ENCODE measurements around the gene KCNH2.

GRCh38 chr7:151007469-151007898 lies 29.4 kb upstream of the KCNH2 start:
- no peak for TF ChIP-seq CTCF (conservative IDR thresholded peaks at IDR 0.05; ENCODE audit: low read depth, low read length)
- no peak for TF ChIP-seq EZH2 (IDR thresholded peaks at IDR 0.05; ENCODE audit: borderline replicate concordance, low read depth, low read length, poor library complexity, severe bottlenecking)
